Femur (tissue), 1 donor: ENCODE measurements around the gene NAGK.
"Not testable (repeated sequence)": the region's sequence is repeated elsewhere in the genome, so short reads cannot be mapped to it uniquely, and the experiment has no call there.

ENCODE experiments used
- DNase-seq: peaks from one replicate; pipeline ENCODE4 v3.0.0-alpha.2; 2017

NAGK gene

GRCh38 chr2:71068218-71069035 is at the start of gene NAGK:
NAGK (plus strand) TSS chr2:71068648; CDS start chr2:71068684, 36 bp downstream.
- peak; percentile 98 for DNase-seq

GRCh38 chr2:71019989-71020388 is 48.5 kb upstream of the NAGK start:
- DNase-seq, result not testable (repeated sequence)

- DNase-seq, result not testable (repeated sequence)
These were observed 47.1 kb upstream of the NAGK start for GRCh38 chr2:71021394-71021793.

- DNase-seq, result not testable (repeated sequence)
These were observed 44.8 kb upstream of the NAGK start for GRCh38 chr2:71023553-71024243.

- not testable (repeated sequence) for DNase-seq
These were observed 32.2 kb upstream of the NAGK start for GRCh38 chr2:71036296-71036695.

- DNase-seq, result no peak
These were observed 26.2 kb upstream of the NAGK start for GRCh38 chr2:71042287-71042686.

- no peak for DNase-seq
These were observed 24.7 kb upstream of the NAGK start for GRCh38 chr2:71043531-71044407.

GRCh38 chr2:71045151-71045550 is 23.3 kb upstream of the NAGK start:
- DNase-seq, result no peak

- no peak for DNase-seq
These were observed 22.4 kb upstream of the NAGK start for GRCh38 chr2:71045865-71046548.

- DNase-seq, result no peak
These were observed 20.4 kb upstream of the NAGK start for GRCh38 chr2:71048096-71048495.

GRCh38 chr2:71049704-71050360 is 18.6 kb upstream of the NAGK start:
- not testable (repeated sequence) for DNase-seq

GRCh38 chr2:71055206-71055740 is 13.2 kb upstream of the NAGK start:
- DNase-seq, result not testable (repeated sequence)

GRCh38 chr2:71060211-71060610 is 8.2 kb upstream of the NAGK start:
- DNase-seq, result no peak

- no peak for DNase-seq
These were observed 7.6 kb upstream of the NAGK start for GRCh38 chr2:71060871-71061270.

- DNase-seq, result no peak
These were observed 5.2 kb upstream of the NAGK start for GRCh38 chr2:71063216-71063615.

- DNase-seq, result no peak
These were observed 4.3 kb upstream of the NAGK start for GRCh38 chr2:71064110-71064611.

GRCh38 chr2:71064754-71065621 is 3.5 kb upstream of the NAGK start:
- DNase-seq, result no peak

- DNase-seq, result no peak
These were observed 1.6 kb upstream of the NAGK start for GRCh38 chr2:71066856-71067255.

- peak; percentile 51 for DNase-seq
These were observed 756 bp upstream of the NAGK start for GRCh38 chr2:71067567-71068217.

GRCh38 chr2:71069376-71069775 is 928 bp downstream of the NAGK start:
- no peak for DNase-seq
